Liver (tissue), 3 donors: ENCODE data around the gene LTBP4.

ENCODE experiments used
- ATF3 ChIP-seq: IDR thresholded peaks from 2 replicates; pipeline ENCODE4 v1.6.1; 2016; ENCODE audit warnings: antibody characterized with exemption
- EGR1 ChIP-seq, 2 donors: IDR thresholded peaks; 2 replicates each; pipeline ENCODE4 v1.6.1; 2016 to 2018; ENCODE audit warnings: antibody characterized with exemption in 2 of 2, low read depth in 2 of 2
- GABPA ChIP-seq, 2 donors: IDR thresholded peaks in 1 of 2; conservative IDR thresholded peaks in 1 of 2; 2 replicates each; pipeline ENCODE4 v1.6.1; 2016; ENCODE audit warnings: antibody characterized with exemption in 2 of 2, mild to moderate bottlenecking in 1 of 2, moderate library complexity in 1 of 2
- JUND ChIP-seq, 2 donors: IDR thresholded peaks; 2 replicates each; pipeline ENCODE4 v1.6.1; 2016; ENCODE audit warnings: antibody characterized with exemption in 2 of 2
- MAX ChIP-seq: IDR thresholded peaks from 2 replicates; pipeline ENCODE4 v1.6.1; 2016; ENCODE audit warnings: antibody characterized with exemption
- NR2F2 ChIP-seq: IDR thresholded peaks from 2 replicates; pipeline ENCODE4 v1.6.1; 2016; ENCODE audit warnings: antibody characterized with exemption
- RAD21 ChIP-seq, 2 donors: IDR thresholded peaks; 2 replicates each; pipeline ENCODE4 v1.6.1; 2016; ENCODE audit warnings: antibody characterized with exemption in 2 of 2, mild to moderate bottlenecking in 2 of 2
- REST ChIP-seq: IDR thresholded peaks from 2 replicates; pipeline ENCODE4 v1.6.1; 2016; ENCODE audit warnings: antibody characterized with exemption, mild to moderate bottlenecking
- RXRA ChIP-seq, 2 donors: IDR thresholded peaks; 2 replicates each; pipeline ENCODE4 v1.6.1; 2017 to 2018; ENCODE audit warnings: antibody characterized with exemption in 2 of 2, mild to moderate bottlenecking in 1 of 2
- SP1 ChIP-seq: IDR thresholded peaks from 2 replicates; pipeline ENCODE4 v1.6.1; 2018; ENCODE audit warnings: antibody characterized with exemption, mild to moderate bottlenecking
- TAF1 ChIP-seq: conservative IDR thresholded peaks from 2 replicates; pipeline ENCODE4 v1.6.1; 2016; ENCODE audit warnings: antibody characterized with exemption, mild to moderate bottlenecking
- YY1 ChIP-seq: IDR thresholded peaks from 2 replicates; pipeline ENCODE4 v1.6.1; 2016; ENCODE audit warnings: antibody characterized with exemption, mild to moderate bottlenecking
- TF ChIP-seq, protein P1 (sequence below): fragments of 150-350 bp; IDR thresholded peaks from 2 replicates; pipeline ENCODE4 v1.5.1; 2017; ENCODE audit warnings: improper control_type of control experiment, low read depth, low read length; ENCODE audit not compliant: missing input control
- TF ChIP-seq, protein P2 (sequence below): IDR thresholded peaks from 2 replicates; pipeline ENCODE4 v1.6.1; 2016; ENCODE audit warnings: antibody characterized with exemption
- donor health status: healthy.
- donor health status: healthy.

DNA sequence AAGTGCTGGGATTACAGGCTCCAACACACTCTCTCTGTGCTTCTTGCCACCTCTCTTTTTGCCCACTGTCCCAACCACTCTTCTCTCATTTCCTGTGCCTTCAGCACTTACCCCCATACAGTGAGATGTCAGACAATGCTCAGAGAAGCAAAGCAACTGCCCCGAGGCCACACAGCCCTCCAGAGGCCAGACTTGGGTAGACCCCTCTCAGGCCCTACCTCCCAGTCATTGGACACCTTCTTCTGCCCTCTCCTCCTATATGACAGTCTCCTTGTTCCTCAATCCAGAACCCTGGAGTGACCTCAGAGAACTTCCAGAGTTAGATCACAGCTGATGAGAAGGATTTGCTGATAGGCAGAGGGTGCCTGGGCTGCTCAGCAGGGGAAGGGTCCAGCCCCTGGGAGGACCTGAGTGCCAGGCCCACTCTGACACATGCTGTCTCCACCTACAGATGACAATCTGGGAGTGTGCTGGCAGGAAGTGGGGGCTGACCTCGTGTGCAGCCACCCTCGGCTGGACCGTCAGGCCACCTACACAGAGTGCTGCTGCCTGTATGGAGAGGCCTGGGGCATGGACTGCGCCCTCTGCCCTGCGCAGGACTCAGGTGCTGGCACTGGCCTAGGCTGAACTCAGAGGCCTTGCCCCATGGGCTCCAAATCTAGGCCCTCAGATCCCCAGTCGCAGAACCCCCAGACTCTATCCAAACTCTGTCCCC, 24.4 kb downstream of the LTBP4 start:
- TF ChIP-seq NR2F2 (no peak), EGR1 (IDR thresholded peaks at IDR 0.05; ENCODE audit: low read depth in 2 of 2) (no peak), YY1 (no peak), TAF1 (no peak), REST (no peak), MAX (no peak), RXRA (IDR thresholded peaks at IDR 0.05) (no peak), ATF3 (no peak), RAD21 (IDR thresholded peaks at IDR 0.05) (no peak), JUND (IDR thresholded peaks at IDR 0.05) (no peak), GABPA (IDR thresholded peaks at IDR 0.05 in 1 of 2, conservative IDR thresholded peaks at IDR 0.05 in 1 of 2) (no peak), SP1 (no peak)
- TF ChIP-seq, protein P1, sequence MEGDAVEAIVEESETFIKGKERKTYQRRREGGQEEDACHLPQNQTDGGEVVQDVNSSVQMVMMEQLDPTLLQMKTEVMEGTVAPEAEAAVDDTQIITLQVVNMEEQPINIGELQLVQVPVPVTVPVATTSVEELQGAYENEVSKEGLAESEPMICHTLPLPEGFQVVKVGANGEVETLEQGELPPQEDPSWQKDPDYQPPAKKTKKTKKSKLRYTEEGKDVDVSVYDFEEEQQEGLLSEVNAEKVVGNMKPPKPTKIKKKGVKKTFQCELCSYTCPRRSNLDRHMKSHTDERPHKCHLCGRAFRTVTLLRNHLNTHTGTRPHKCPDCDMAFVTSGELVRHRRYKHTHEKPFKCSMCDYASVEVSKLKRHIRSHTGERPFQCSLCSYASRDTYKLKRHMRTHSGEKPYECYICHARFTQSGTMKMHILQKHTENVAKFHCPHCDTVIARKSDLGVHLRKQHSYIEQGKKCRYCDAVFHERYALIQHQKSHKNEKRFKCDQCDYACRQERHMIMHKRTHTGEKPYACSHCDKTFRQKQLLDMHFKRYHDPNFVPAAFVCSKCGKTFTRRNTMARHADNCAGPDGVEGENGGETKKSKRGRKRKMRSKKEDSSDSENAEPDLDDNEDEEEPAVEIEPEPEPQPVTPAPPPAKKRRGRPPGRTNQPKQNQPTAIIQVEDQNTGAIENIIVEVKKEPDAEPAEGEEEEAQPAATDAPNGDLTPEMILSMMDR: no peak
- TF ChIP-seq, protein P2, sequence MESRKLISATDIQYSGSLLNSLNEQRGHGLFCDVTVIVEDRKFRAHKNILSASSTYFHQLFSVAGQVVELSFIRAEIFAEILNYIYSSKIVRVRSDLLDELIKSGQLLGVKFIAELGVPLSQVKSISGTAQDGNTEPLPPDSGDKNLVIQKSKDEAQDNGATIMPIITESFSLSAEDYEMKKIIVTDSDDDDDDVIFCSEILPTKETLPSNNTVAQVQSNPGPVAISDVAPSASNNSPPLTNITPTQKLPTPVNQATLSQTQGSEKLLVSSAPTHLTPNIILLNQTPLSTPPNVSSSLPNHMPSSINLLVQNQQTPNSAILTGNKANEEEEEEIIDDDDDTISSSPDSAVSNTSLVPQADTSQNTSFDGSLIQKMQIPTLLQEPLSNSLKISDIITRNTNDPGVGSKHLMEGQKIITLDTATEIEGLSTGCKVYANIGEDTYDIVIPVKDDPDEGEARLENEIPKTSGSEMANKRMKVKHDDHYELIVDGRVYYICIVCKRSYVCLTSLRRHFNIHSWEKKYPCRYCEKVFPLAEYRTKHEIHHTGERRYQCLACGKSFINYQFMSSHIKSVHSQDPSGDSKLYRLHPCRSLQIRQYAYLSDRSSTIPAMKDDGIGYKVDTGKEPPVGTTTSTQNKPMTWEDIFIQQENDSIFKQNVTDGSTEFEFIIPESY: no peak
